GM23338 (cell line): ENCODE results near the gene ELAVL3. TPM values are rescaled to one million over a fixed set of nuclear protein-coding genes. Genes with fewer than 3 reads are reported as not detected.

Source experiments
- ATAC-seq: fragments of 200-7000 bp; cut with Tn5 transposase; 3 replicates; pipeline ENCODE4 v1.9.1; 2020
- DNase-seq: peaks from one replicate; pipeline ENCODE4 v3.0.0-alpha.2; 2015; ENCODE audit warnings: low spot score
- H2AFZ ChIP-seq: fragments of 200-600 bp; sonication (generic); 2 replicates; pipeline ENCODE4 v1.8.0; 2016; ENCODE audit warnings: antibody characterized with exemption, mild to moderate bottlenecking, moderate library complexity
- H3F3A ChIP-seq: fragments of 200-600 bp; sonication (generic); replicated peaks from 2 replicates; pipeline ENCODE4 v1.8.0; 2017; ENCODE audit warnings: antibody characterized with exemption, mixed run types, low read depth
- H3K27ac ChIP-seq: fragments of 200-600 bp; sonication (generic); 2 replicates; pipeline ENCODE4 v1.6.1; 2016; ENCODE audit warnings: low read depth
- H3K27me3 ChIP-seq: fragments of 200-600 bp; sonication (generic); 2 replicates; pipeline ENCODE4 v1.8.0; 2016; ENCODE audit warnings: mild to moderate bottlenecking, mixed run types, moderate library complexity; ENCODE audit not compliant: insufficient read depth
- H3K36me3 ChIP-seq: fragments of 200-600 bp; sonication (generic); 2 replicates; pipeline ENCODE4 v1.8.0; 2016; ENCODE audit warnings: mild to moderate bottlenecking; ENCODE audit not compliant: insufficient read depth
- H3K4me1 ChIP-seq: fragments of 200-600 bp; sonication (generic); 2 replicates; pipeline ENCODE4 v1.8.0; 2016; ENCODE audit warnings: mild to moderate bottlenecking, moderate library complexity; ENCODE audit not compliant: insufficient read depth
- H3K4me2 ChIP-seq: fragments of 200-600 bp; sonication (generic); 2 replicates; pipeline ENCODE4 v1.7.1; 2017; ENCODE audit warnings: mixed run types
- H3K4me3 ChIP-seq: fragments of 200-600 bp; sonication (generic); 2 replicates; pipeline ENCODE4 v1.6.1; 2016; ENCODE audit warnings: mixed run types
- H3K79me2 ChIP-seq: fragments of 200-600 bp; sonication (generic); replicated peaks from 2 replicates; pipeline ENCODE4 v1.8.0; 2017; ENCODE audit warnings: mild to moderate bottlenecking; ENCODE audit not compliant: insufficient read depth
- H3K9me2 ChIP-seq: fragments of 200-600 bp; sonication (generic); 2 replicates; pipeline ENCODE4 v1.8.0; 2017; ENCODE audit not compliant: insufficient read depth
- H4K20me1 ChIP-seq: fragments of 200-600 bp; sonication (generic); replicated peaks from 2 replicates; pipeline ENCODE4 v1.8.0; 2017; ENCODE audit warnings: mild to moderate bottlenecking; ENCODE audit not compliant: insufficient read depth
- H3K27ac Mint-ChIP-seq: 2 replicates; pipeline ENCODE4 v1.8.0; 2020; ENCODE audit warnings: inconsistent platforms, mild to moderate bottlenecking, moderate library complexity, mixed read lengths
- H3K27me3 Mint-ChIP-seq: 3 replicates; pipeline ENCODE4 v1.8.0; 2022; ENCODE audit warnings: low read depth, mild to moderate bottlenecking, moderate library complexity, mixed read lengths, inconsistent platforms; ENCODE audit not compliant: insufficient read depth, poor library complexity
- H3K36me3 Mint-ChIP-seq: 3 replicates; pipeline ENCODE4 v1.8.0; 2021; ENCODE audit warnings: low read depth, mild to moderate bottlenecking, inconsistent platforms, moderate library complexity, mixed read lengths
- H3K4me1 Mint-ChIP-seq: 3 replicates; pipeline ENCODE4 v1.8.0; 2020; ENCODE audit warnings: mild to moderate bottlenecking, inconsistent platforms, mixed read lengths
- H3K4me3 Mint-ChIP-seq: 3 replicates; pipeline ENCODE4 v1.8.0; 2021; ENCODE audit warnings: moderate library complexity, mild to moderate bottlenecking, inconsistent platforms, mixed read lengths
- H3K9me3 Mint-ChIP-seq: 3 replicates; pipeline ENCODE4 v1.8.0; 2020; ENCODE audit warnings: moderate library complexity, mild to moderate bottlenecking, inconsistent platforms, mixed read lengths
- CREB1 ChIP-seq: fragments of 250-450 bp; sonication (Bioruptor Pico); IDR thresholded peaks from 2 replicates; pipeline ENCODE4 v1.5.0; 2020; ENCODE audit warnings: low read depth, mild to moderate bottlenecking, moderate library complexity
- CTCF ChIP-seq, 2 experiments: fragments of 200-600 bp in 1 of 2; sonication (generic) in 1 of 2; conservative IDR thresholded peaks; 2 replicates each; pipeline versions ENCODE4 v1.5.1 to v1.6.1; 2016 to 2017; ENCODE audit warnings: antibody characterized with exemption in 2 of 2, low read depth in 2 of 2, mild to moderate bottlenecking in 2 of 2, moderate library complexity in 1 of 2
- ETS1 ChIP-seq: IDR thresholded peaks from 2 replicates; pipeline ENCODE4 v1.6.1; 2016; ENCODE audit warnings: antibody characterized with exemption
- EZH2 ChIP-seq: fragments of 200-600 bp; sonication (generic); IDR thresholded peaks from one replicate; pipeline ENCODE4 v1.8.0; 2017; ENCODE audit warnings: antibody characterized with exemption, mild to moderate bottlenecking, low read depth; ENCODE audit not compliant: unreplicated experiment
- JUNB ChIP-seq: IDR thresholded peaks from one replicate; pipeline ENCODE4 v1.6.1; 2016; ENCODE audit warnings: antibody characterized with exemption; ENCODE audit not compliant: unreplicated experiment
- NANOG ChIP-seq: IDR thresholded peaks from 2 replicates; pipeline ENCODE4 v1.6.1; 2016; ENCODE audit warnings: antibody characterized with exemption, borderline replicate concordance
- POLR2AphosphoS5 ChIP-seq: IDR thresholded peaks from 2 replicates; pipeline ENCODE4 v1.6.1; 2016; ENCODE audit warnings: antibody characterized with exemption, low read depth
- REST ChIP-seq: IDR thresholded peaks from one replicate; pipeline ENCODE4 v1.6.1; 2018; ENCODE audit warnings: antibody characterized with exemption; ENCODE audit not compliant: unreplicated experiment
- STAT1 ChIP-seq: IDR thresholded peaks from one replicate; pipeline ENCODE4 v1.6.1; 2016; ENCODE audit warnings: antibody characterized with exemption; ENCODE audit not compliant: unreplicated experiment
- ZNF114 ChIP-seq: fragments of 250-450 bp; sonication (Bioruptor Pico); IDR thresholded peaks from 2 replicates; pipeline ENCODE4 v1.5.0; 2020; ENCODE audit warnings: mild to moderate bottlenecking, moderate library complexity
- ZNF331 ChIP-seq: fragments of 250-450 bp; sonication (Bioruptor Pico); IDR thresholded peaks from 2 replicates; pipeline ENCODE4 v1.5.0; 2020; ENCODE audit warnings: low read depth, mild to moderate bottlenecking, moderate library complexity
- ZNF462 ChIP-seq: fragments of 250-450 bp; sonication (Bioruptor Pico); IDR thresholded peaks from 2 replicates; pipeline ENCODE4 v1.5.0; 2020; ENCODE audit warnings: mild to moderate bottlenecking, moderate library complexity
- polyA plus RNA-seq: library from polyadenylated mRNA; unstranded; fragments of >200 nt; fragmentation: Nextera tagmentation; extraction: Ambion mirVana; gene quantifications from 2 replicates; pipeline ENCODE4 v1.2.1, GENCODE V29; 2016
- total RNA-seq: library from RNA; depleted of rRNA; stranded (reverse); fragments of >200 nt; shearing (Covaris generic); gene quantifications from 2 replicates; pipeline ENCODE4 v1.2.3, GENCODE V29; 2014

The ELAVL3 gene
- total and polyA plus RNA-seq, 2 experiments from 2014 or later, result 0.45 to 1.2 TPM

GRCh38 chr19:11519138-11519537 is 38.3 kb upstream of the ELAVL3 start:
- no peak for ATAC-seq
- Mint-ChIP-seq H3K4me1 (no peaks in the 10 kb centered on the region), H3K27ac (no peak overlapping the region)

More at GRCh38 chr19:11519138-11519537, 38.3 kb upstream of the ELAVL3 start:
- Histone ChIP-seq H2AFZ (no peak overlapping the region), H3K36me3 (no peaks in the 10 kb centered on the region), H3F3A (no peaks in the 10 kb centered on the region), H4K20me1 (no peaks in the 10 kb centered on the region; the same call in 1 of the 2 replicates), H3K79me2 (no peaks in the 10 kb centered on the region), H3K27me3 (no peaks in the 10 kb centered on the region), H3K9me2 (no peaks in the 10 kb centered on the region), H3K4me3 (no peak overlapping the region), H3K4me2 (no peak overlapping the region), H3K4me1 (no peaks in the 10 kb centered on the region), H3K27ac (no peak overlapping the region)
- H3K36me3 Mint-ChIP-seq, result peaks cover 12% of the 10 kb centered on the region; the same call in 2 of the 3 replicates
- no peak overlapping the region for H3K4me3 Mint-ChIP-seq
- DNase-seq, result no peak
- H3K27me3 Mint-ChIP-seq, result peaks cover 12% of the 10 kb centered on the region
- no peak for TF ChIP-seq POLR2AphosphoS5
- TF ChIP-seq NANOG, result no peak
- no peak for TF ChIP-seq REST
- no peak for TF ChIP-seq ZNF114 (CRISPR knock-in tag)
- no peak for TF ChIP-seq ZNF462 (CRISPR knock-in tag)
- no peak for TF ChIP-seq ETS1
- TF ChIP-seq EZH2, result no peak
- no peak for TF ChIP-seq JUNB
- no peak for TF ChIP-seq CREB1 (CRISPR knock-in tag)
- no peak for TF ChIP-seq ZNF331 (CRISPR knock-in tag)
- no peak for TF ChIP-seq STAT1
- no peak for TF ChIP-seq CTCF (conservative IDR thresholded peaks at IDR 0.05; ENCODE audit: low read depth in 2 of 2)
- H3K9me3 Mint-ChIP-seq, result no peaks in the 10 kb centered on the region
